ENCODE results near the gene NEO1.
"Not testable (repeated sequence)": the region's sequence is repeated elsewhere in the genome, so short reads cannot be mapped to it uniquely, and the experiment has no call there.

Gene NEO1

DNA sequence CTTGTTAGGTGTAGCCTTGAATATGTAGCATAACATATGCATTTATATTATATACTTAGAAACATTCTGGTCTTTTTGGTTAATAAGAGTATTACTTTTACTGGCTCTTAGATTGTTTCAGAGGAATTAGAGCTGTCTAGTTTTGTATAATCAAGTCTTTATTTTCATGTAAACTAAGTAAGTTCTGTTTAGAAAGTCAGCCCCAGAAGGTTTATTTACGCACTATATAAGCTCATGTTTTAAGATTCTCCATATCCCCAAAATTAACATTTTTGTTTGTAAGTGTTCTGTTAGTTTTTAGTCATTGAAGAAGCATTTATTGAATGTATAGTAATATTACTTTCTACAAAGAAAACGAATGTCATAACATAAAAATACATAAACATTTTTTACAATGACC lies 158.4 kb downstream of the NEO1 start:
- no peak for DNase-seq

DNA sequence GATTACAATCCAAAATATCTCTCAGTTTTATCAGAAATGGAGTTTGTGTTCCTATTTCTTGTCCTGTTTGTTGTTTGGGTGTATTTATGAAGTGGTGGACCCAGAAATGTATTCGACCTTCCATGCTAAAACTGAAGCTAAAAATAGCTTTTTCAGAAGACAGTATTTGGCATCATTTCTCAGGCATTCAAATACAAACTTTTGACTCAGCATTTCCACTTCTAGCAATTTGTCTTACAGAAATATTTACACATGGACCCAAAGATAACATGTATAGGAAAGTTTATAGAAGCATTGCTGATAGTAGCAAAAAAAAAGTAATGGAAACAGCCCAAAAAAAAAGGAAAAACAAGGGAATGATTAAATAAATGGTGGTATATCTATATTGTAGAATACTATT lies 160.2 kb downstream of the NEO1 start:
- DNase-seq: no peak

DNA sequence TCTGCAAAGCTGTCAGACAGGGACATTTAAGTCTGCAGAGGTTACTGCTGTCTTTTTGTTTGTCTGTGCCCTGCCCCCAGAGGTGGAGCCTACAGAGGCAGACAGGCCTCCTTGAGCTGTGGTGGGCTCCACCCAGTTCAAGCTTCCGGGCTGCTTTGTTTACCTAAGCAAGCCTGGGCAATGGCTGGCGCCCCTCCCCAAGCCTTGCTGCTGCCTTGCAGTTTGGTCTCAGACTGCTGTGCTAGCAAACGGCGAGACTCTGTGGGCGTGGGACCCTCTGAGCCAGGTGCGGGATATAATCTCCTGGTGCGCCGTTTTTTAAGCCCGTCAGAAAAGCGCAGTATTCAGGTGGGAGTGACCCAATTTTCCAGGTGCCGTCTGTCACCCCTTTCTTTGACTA lies 169.2 kb downstream of the NEO1 start:
- not testable (repeated sequence) for DNase-seq

GRCh38 chr15:73225358-73226015 lies 173.2 kb downstream of the NEO1 start:
- no peak for DNase-seq

- no peak for DNase-seq
Measured at GRCh38 chr15:73226093-73226814, 174.0 kb downstream of the NEO1 start.

GRCh38 chr15:73227433-73228056 lies 175.3 kb downstream of the NEO1 start:
- DNase-seq: no peak

DNA sequence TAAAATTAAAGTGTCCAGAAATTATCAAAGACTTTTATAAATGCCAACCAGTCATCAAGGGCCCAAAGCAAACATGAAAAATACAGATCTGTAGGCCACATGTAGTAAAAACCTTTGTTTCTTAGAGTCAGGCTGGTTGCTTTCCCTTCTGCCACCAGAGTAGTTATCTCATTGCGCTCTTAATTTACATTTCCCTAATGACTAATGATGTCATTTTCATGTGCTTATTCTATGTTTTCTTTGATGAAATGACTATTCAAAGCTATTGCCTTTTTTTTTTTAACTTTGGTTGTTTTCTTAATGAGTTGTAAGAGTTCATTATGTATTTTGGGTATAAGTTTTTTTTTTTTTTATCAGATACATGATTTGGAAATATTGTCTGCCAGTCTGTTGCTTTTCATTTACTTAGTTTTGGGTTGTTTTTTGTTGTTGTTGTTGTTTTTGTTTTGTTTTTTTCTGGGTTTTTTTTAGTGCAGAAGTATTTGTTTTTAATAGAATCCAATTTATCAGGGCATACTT lies 175.9 kb downstream of the NEO1 start:
- no peak for DNase-seq

DNA sequence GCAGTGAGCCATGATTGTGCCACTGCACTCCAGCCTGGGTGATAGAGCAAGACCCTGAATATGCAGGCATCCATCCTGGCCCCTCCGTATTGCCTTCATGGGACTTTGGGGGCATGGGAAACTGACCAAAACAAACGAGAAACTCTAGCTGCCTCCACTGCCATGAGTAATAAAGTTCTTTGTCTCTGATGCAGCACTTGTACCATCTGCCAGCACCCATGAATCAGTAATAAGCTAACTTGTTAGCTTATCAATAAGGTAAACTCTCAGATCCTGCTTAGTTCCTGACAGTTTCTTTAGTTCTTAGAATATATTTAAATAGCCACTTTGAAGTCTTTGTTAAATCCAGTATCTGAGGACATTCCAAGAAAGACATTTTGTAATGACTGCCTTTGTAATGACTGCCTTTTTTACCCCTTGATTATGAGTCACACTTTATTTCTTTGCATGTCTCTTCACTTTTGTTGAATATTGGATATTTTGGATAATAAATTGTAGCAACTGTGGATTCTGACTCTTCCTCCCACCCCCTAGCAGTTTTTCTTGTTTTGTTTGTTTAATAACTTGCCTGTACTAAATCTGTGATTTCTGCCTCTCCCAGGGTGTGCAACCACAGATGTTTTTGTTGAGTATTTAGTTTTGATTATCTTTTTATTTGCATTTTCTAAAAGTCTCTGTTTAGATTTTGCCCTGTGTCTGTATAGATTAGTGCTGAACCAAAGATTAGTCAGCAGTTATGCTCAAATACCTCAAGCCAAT lies 179.6 kb downstream of the NEO1 start:
- DNase-seq: no peak

- no peak for DNase-seq
Measured at GRCh38 chr15:73232776-73233175, 180.5 kb downstream of the NEO1 start.

GRCh38 chr15:73233623-73234022 lies 181.4 kb downstream of the NEO1 start:
- DNase-seq: no peak

DNA sequence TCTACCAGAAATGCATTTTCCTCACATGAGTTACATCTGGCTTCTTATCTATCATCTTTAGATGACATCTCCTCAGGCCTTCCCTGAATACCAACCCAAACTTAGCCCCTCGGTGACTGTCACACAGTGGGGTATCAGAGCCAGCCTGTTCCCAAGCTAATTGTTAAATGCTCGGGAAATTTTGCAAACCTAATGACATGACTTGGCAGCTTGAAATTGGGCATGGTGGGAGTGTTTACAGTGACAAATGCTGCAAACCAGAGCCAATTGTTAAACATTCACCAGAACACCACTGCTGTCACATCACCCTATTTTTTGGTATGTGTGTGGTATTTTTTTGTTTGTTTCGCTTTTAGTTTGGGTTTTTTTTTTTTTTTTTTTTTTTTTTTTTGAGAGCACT lies 185.6 kb downstream of the NEO1 start:
- DNase-seq: no peak

GRCh38 chr15:73239564-73240215 lies 187.4 kb downstream of the NEO1 start:
- no peak for DNase-seq

DNA sequence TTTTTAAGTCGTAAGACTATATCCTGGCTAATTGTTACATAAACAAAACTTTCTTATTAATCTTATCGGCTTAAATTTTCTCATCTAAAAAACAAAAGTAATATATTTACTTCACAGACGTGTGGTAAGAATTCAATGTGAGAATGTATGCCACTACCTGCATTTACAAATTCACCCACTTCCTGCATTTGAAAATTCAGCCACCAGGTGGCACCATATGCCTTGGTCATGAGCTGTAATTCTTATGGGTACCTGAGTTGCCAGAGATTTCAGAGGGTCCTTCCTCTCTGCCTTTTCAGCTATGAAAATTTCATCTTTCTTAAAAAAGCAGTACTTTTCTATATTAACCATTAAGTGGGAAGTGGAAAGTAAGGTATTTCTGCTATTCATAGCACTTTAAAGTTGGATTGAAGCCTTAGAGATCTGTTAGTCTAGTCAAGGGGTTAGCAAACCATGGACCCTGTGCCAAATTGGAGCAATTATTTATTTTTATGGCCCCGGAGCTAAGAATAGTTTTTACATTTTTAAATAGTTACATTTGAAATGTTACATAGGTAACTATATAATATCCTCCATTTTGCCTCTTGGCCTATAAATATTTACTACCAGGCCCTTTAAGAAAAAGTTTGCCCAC lies 188.7 kb downstream of the NEO1 start:
- no peak for DNase-seq

GRCh38 chr15:73244333-73244732 lies 192.1 kb downstream of the NEO1 start:
- no peak for DNase-seq

GRCh38 chr15:73246439-73246838 lies 194.2 kb downstream of the NEO1 start:
- no peak for DNase-seq

DNA sequence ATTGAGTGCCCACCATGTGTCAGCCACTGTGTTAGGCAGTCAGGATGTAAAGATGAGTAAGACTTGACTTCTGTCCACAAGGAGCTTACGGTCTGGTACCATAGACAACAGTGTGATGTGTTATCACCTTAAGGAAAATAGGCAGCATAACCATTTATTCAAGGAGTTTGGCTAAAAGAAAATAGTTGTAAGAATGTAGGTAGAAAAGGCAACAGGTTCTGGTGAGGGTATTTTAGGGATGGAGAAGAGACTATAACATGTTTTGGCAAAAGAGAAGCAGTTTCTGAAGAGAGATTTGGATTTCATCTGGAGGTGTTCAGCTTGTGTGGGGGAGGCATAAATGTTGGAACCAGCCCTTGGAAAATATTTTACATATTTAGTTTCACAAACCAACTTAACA lies 194.6 kb downstream of the NEO1 start:
- DNase-seq: no peak

GRCh38 chr15:73247331-73247730 lies 195.1 kb downstream of the NEO1 start:
- no peak for DNase-seq

- no peak for DNase-seq
Measured at GRCh38 chr15:73249499-73249898, 197.2 kb downstream of the NEO1 start.

DNA sequence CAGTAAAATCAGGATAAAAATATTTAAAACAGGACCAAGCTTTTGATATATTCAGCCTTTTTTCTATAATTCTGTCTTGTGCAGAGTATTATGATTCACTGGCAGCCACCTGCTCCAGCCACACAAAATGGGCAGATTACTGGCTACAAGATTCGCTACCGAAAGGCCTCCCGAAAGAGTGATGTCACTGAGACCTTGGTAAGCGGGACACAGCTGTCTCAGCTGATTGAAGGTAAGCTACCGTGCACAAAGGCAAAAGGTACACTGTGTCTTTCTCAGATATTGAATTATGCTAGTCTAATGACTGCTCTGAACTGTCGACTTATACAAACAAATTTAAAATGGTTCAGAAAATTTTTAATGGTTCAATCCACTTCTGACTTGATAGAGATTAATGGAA lies 202.3 kb downstream of the NEO1 start:
- no peak for DNase-seq

GRCh38 chr15:73258271-73259108 lies 206.2 kb downstream of the NEO1 start:
- DNase-seq: no peak

GRCh38 chr15:73264881-73265280 lies 212.6 kb downstream of the NEO1 start:
- DNase-seq: no peak
